SW 1271 (cell line): ENCODE measurements around the gene OCIAD1.

ENCODE experiments used
- DNase-seq, 2 experiments: peaks; one replicate each; lab custom pipeline; 2025; lab: John Stamatoyannopoulos, UW

The OCIAD1 gene

GRCh38 chr4:48891028-48891619 lies 60.2 kb downstream of the OCIAD1 start:
- DNase-seq = no peak

- no peak for DNase-seq
Measured at GRCh38 chr4:48896845-48897244, 66.0 kb downstream of the OCIAD1 start.

- DNase-seq = peak in 1 of 2 experiments; percentile 66
Measured at GRCh38 chr4:48898733-48899431, 68.0 kb downstream of the OCIAD1 start.

GRCh38 chr4:48899432-48899749 lies 68.5 kb downstream of the OCIAD1 start:
- DNase-seq = no peak

GRCh38 chr4:48899950-48900349 lies 69.1 kb downstream of the OCIAD1 start:
- DNase-seq = peak in 1 of 2 experiments; percentile 50

GRCh38 chr4:48901196-48901595 lies 70.3 kb downstream of the OCIAD1 start:
- no peak for DNase-seq

GRCh38 chr4:48902266-48902665 lies 71.4 kb downstream of the OCIAD1 start:
- no peak for DNase-seq

GRCh38 chr4:48904101-48904500 lies 73.2 kb downstream of the OCIAD1 start:
- no peak for DNase-seq

GRCh38 chr4:48904541-48905142 lies 73.8 kb downstream of the OCIAD1 start:
- no peak for DNase-seq

- DNase-seq = peak in 1 of 2 experiments; percentile 37
Measured at GRCh38 chr4:48905363-48906015, 74.6 kb downstream of the OCIAD1 start.

GRCh38 chr4:48906206-48907173 lies 75.6 kb downstream of the OCIAD1 start, which contains the start of gene OCIAD2:
TSS of gene OCIAD2 (minus strand) at chr4:48906774. CDS start at chr4:48904549, 2,225 bp downstream.
- peak; percentile 28 to 85 for DNase-seq

GRCh38 chr4:48907706-48908477 lies 77.0 kb downstream of the OCIAD1 start:
- DNase-seq = no peak

- no peak for DNase-seq
Measured at GRCh38 chr4:48908687-48909086, 77.8 kb downstream of the OCIAD1 start.

- peak; percentile 90 to 94 for DNase-seq
Measured at GRCh38 chr4:48909697-48910096, 78.8 kb downstream of the OCIAD1 start.

- no peak for DNase-seq
Measured at GRCh38 chr4:48910511-48910910, 79.6 kb downstream of the OCIAD1 start.
